ENCODE measurements around the gene ZBED4.

Gene ZBED4

DNA sequence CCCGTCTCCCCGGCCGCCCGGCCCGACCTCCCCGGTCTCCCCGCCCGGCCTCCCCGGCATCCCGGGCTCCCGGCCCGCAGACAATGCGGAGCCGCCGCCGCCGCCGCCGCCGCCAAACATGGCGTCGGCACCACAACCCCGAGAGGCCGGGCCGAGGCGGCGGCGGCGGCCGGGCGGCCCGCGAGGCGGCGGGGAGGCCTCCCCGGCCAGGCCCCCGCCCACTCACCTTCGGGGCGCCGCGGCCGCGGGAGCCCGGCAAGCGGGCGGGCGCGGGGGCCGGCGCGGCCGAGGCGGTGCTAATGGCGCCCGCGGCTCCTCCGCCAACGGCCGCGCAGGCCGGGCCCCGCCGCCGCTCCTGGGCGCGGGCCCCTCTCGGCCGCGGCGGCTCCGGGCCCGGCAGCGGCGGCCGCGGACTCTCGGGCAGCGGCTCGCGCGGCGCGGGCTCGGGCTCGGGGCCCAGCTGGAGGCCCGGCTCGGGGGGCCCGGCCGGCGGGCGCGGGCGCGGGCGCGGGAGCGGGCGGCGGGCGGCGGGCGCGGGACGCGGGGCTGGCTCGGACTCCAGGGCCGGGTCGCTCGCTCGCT, 26.3 kb upstream of the ZBED4 start:
- TF ChIP-seq, protein P1, sequence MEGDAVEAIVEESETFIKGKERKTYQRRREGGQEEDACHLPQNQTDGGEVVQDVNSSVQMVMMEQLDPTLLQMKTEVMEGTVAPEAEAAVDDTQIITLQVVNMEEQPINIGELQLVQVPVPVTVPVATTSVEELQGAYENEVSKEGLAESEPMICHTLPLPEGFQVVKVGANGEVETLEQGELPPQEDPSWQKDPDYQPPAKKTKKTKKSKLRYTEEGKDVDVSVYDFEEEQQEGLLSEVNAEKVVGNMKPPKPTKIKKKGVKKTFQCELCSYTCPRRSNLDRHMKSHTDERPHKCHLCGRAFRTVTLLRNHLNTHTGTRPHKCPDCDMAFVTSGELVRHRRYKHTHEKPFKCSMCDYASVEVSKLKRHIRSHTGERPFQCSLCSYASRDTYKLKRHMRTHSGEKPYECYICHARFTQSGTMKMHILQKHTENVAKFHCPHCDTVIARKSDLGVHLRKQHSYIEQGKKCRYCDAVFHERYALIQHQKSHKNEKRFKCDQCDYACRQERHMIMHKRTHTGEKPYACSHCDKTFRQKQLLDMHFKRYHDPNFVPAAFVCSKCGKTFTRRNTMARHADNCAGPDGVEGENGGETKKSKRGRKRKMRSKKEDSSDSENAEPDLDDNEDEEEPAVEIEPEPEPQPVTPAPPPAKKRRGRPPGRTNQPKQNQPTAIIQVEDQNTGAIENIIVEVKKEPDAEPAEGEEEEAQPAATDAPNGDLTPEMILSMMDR (conservative IDR thresholded peaks at IDR 0.05; ENCODE audit: low read length) = no peak
- peak; percentile 27 for DNase-seq (ENCODE audit: low read depth)
- peak overlapping the region; percentile 78 for H3K4me3 ChIP-seq (ENCODE audit: low read length)

GRCh38 chr22:49827853-49828598, 25.6 kb upstream of the ZBED4 start, which contains the start of gene BRD1:
Gene BRD1 (minus strand): TSS chr22:49827873. CDS start chr22:49824317, 3,556 bp downstream.
- TF ChIP-seq, protein P1 (conservative IDR thresholded peaks at IDR 0.05; ENCODE audit: low read length) = no peak
- H3K4me3 ChIP-seq (ENCODE audit: low read length) = peak within 1 kb of the TSS; percentile 78
- peak; percentile 60 for DNase-seq (ENCODE audit: low read depth)

GRCh38 chr22:49828599-49828965, 25.1 kb upstream of the ZBED4 start:
- DNase-seq (ENCODE audit: low read depth) = no peak
- TF ChIP-seq, protein P1 (conservative IDR thresholded peaks at IDR 0.05; ENCODE audit: low read length) = no peak
- H3K4me3 ChIP-seq (ENCODE audit: low read length) = no peak overlapping the region

GRCh38 chr22:49829044-49829853, 24.4 kb upstream of the ZBED4 start:
- no peak overlapping the region for H3K4me3 ChIP-seq (ENCODE audit: low read length)
- TF ChIP-seq, protein P1 (conservative IDR thresholded peaks at IDR 0.05; ENCODE audit: low read length) = no peak
- DNase-seq (ENCODE audit: low read depth) = no peak

DNA sequence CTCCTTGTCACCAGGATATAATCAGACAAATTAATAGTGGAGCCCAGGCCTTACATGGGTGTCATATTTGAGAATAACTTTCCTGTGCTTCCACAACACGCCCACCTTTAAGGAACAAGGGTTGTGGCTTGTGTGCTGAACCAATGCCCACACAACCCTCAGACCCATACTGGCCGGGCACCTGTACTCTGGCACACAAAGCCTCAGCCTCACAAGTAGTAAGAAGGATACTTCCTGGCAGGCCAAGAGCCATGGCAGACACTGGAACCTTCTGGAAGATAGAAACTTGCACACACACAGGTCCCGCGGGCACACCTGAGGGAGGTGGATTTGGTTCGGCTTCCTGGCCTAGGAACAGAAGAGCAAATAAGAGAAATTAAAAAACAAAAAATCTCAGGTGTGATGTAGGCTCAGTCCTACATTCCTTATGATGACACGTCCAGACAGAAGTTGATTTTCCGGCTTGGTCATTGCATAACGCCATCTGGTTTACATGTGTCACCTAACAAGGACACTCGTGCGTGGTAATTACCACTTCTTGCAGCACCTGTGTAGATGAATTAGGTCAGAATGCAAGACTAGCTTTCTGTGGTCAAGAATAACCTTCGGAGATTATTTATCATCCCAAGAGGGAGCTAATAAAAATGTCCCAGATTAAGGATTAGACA, 20.2 kb upstream of the ZBED4 start:
- DNase-seq (ENCODE audit: low read depth) = no peak
- TF ChIP-seq, protein P1 (conservative IDR thresholded peaks at IDR 0.05; ENCODE audit: low read length) = no peak
- H3K4me3 ChIP-seq (ENCODE audit: low read length) = no peak overlapping the region

- TF ChIP-seq, protein P1 (conservative IDR thresholded peaks at IDR 0.05; ENCODE audit: low read length) = no peak
- no peak overlapping the region for H3K4me3 ChIP-seq (ENCODE audit: low read length)
- no peak for DNase-seq (ENCODE audit: low read depth)
Measured at GRCh38 chr22:49838771-49839717, 14.6 kb upstream of the ZBED4 start.
